Measurements from ENCODE around the gene PGF.

- TF ChIP-seq POLR2AphosphoS5 (IDR thresholded peaks at IDR 0.05; ENCODE audit: low read depth) (no peak), GABPA (IDR thresholded peaks at IDR 0.05; ENCODE audit: low read depth) (no peak), CTCF (IDR thresholded peaks at IDR 0.05; ENCODE audit: insufficient read depth, low read length) (no peak)
These were observed 28.2 kb downstream of the PGF start for GRCh38 chr14:74927225-74927624.

All from HL-60 (cell line).